ENCODE measurements around the gene JCAD. TPM values are rescaled to one million over a fixed set of nuclear protein-coding genes. Genes with fewer than 3 reads are reported as not detected.

Gene JCAD
- total RNA-seq, 2 donors from 2014 or later = 1.8 to 23.5 TPM

- no peak for TF ChIP-seq CTCF (IDR thresholded peaks at IDR 0.05)
- H3K27me3 ChIP-seq = no peaks in the 10 kb centered on the region
- intact Hi-C loops (cut with DNase I) = no loop called here
- DNase-seq = no peak
- no peak overlapping the region for H3K4me3 ChIP-seq
- no peaks in the 10 kb centered on the region for H3K36me3 ChIP-seq
- no peaks in the 10 kb centered on the region for H3K9me3 ChIP-seq
- no peak overlapping the region for H3K27ac ChIP-seq
- no peaks in the 10 kb centered on the region for H3K4me1 ChIP-seq
- no peak overlapping the region for H3K9ac ChIP-seq (ENCODE audit: low read depth in 2 of 2, low read length in 2 of 2)
Measured at GRCh38 chr10:30098629-30099028, 39.2 kb upstream of the JCAD start.

- no peak overlapping the region for H3K9ac ChIP-seq (ENCODE audit: low read depth in 2 of 2, low read length in 2 of 2)
- no peaks in the 10 kb centered on the region for H3K27me3 ChIP-seq
- H3K27ac ChIP-seq = no peak overlapping the region
- no peak for TF ChIP-seq CTCF (IDR thresholded peaks at IDR 0.05)
- no peak for DNase-seq
- H3K4me1 ChIP-seq = no peaks in the 10 kb centered on the region
- H3K9me3 ChIP-seq = no peaks in the 10 kb centered on the region
- intact Hi-C loops (cut with DNase I) = no loop called here
- no peak overlapping the region for H3K4me3 ChIP-seq
- no peaks in the 10 kb centered on the region for H3K36me3 ChIP-seq
Measured at GRCh38 chr10:30096564-30096963, 37.2 kb upstream of the JCAD start.

- Histone ChIP-seq H3K9ac (ENCODE audit: low read depth in 2 of 2, low read length in 2 of 2) (no peak overlapping the region), H3K4me1 (no peaks in the 10 kb centered on the region), H3K27ac (no peak overlapping the region), H3K27me3 (no peaks in the 10 kb centered on the region), H3K36me3 (no peaks in the 10 kb centered on the region), H3K4me3 (no peak overlapping the region), H3K9me3 (no peaks in the 10 kb centered on the region)
- intact Hi-C loops (cut with DNase I) = no loop called here
- TF ChIP-seq CTCF (IDR thresholded peaks at IDR 0.05) = no peak
- DNase-seq = no peak
Measured at GRCh38 chr10:30095631-30096422, 36.4 kb upstream of the JCAD start.

GRCh38 chr10:30094601-30095000 is 35.2 kb upstream of the JCAD start:
- no peak overlapping the region for H3K9ac ChIP-seq (ENCODE audit: low read depth in 2 of 2, low read length in 2 of 2)
- intact Hi-C loops (cut with DNase I) = no loop called here
- no peaks in the 10 kb centered on the region for H3K4me1 ChIP-seq
- TF ChIP-seq CTCF (IDR thresholded peaks at IDR 0.05) = no peak
- H3K9me3 ChIP-seq = no peaks in the 10 kb centered on the region
- H3K27me3 ChIP-seq = no peaks in the 10 kb centered on the region
- no peak overlapping the region for H3K27ac ChIP-seq
- H3K4me3 ChIP-seq = no peak overlapping the region
- DNase-seq = no peak
- no peaks in the 10 kb centered on the region for H3K36me3 ChIP-seq

GRCh38 chr10:30093303-30093950 is 34.0 kb upstream of the JCAD start:
- Histone ChIP-seq H3K27ac (no peak overlapping the region), H3K36me3 (no peaks in the 10 kb centered on the region), H3K4me3 (no peak overlapping the region), H3K9ac (ENCODE audit: low read depth in 2 of 2, low read length in 2 of 2) (no peak overlapping the region), H3K4me1 (no peaks in the 10 kb centered on the region), H3K9me3 (no peaks in the 10 kb centered on the region), H3K27me3 (no peaks in the 10 kb centered on the region)
- no peak for DNase-seq
- TF ChIP-seq CTCF (IDR thresholded peaks at IDR 0.05) = no peak
- intact Hi-C loops (cut with DNase I) = no loop called here

Measured in colonic mucosa (tissue), 4 donors.